ENCODE data around the gene CBL.

The CBL gene

GRCh38 chr11:119266517-119267255 is 60.5 kb downstream of the CBL start:
- no peak for DNase-seq (ENCODE audit: low read depth in 2 of 2)

- DNase-seq (ENCODE audit: low read depth in 2 of 2): no peak
Measured at GRCh38 chr11:119267645-119268044, 61.5 kb downstream of the CBL start.

- DNase-seq (ENCODE audit: low read depth in 2 of 2): no peak
Measured at GRCh38 chr11:119273721-119274120, 67.6 kb downstream of the CBL start.

GRCh38 chr11:119277660-119278059 is 71.5 kb downstream of the CBL start:
- no peak for DNase-seq (ENCODE audit: low read depth in 2 of 2)

GRCh38 chr11:119282495-119282894 is 76.4 kb downstream of the CBL start:
- no peak for DNase-seq (ENCODE audit: low read depth in 2 of 2)

- no peak for DNase-seq (ENCODE audit: low read depth in 2 of 2)
Measured at GRCh38 chr11:119284344-119285157, 78.4 kb downstream of the CBL start.

GRCh38 chr11:119285431-119285830 is 79.3 kb downstream of the CBL start:
- DNase-seq (ENCODE audit: low read depth in 2 of 2): no peak

GRCh38 chr11:119288219-119288618 is 82.1 kb downstream of the CBL start:
- DNase-seq (ENCODE audit: low read depth in 2 of 2): no peak

- no peak for DNase-seq (ENCODE audit: low read depth in 2 of 2)
Measured at GRCh38 chr11:119290894-119291497, 84.9 kb downstream of the CBL start.

- DNase-seq (ENCODE audit: low read depth in 2 of 2): no peak
Measured at GRCh38 chr11:119293461-119293860, 87.3 kb downstream of the CBL start.

- DNase-seq (ENCODE audit: low read depth in 2 of 2): no peak
Measured at GRCh38 chr11:119295178-119295577, 89.0 kb downstream of the CBL start.

- DNase-seq (ENCODE audit: low read depth in 2 of 2): no peak
Measured at GRCh38 chr11:119297938-119298337, 91.8 kb downstream of the CBL start.

GRCh38 chr11:119298726-119299125 is 92.6 kb downstream of the CBL start:
- no peak for DNase-seq (ENCODE audit: low read depth in 2 of 2)

GRCh38 chr11:119299416-119299815 is 93.3 kb downstream of the CBL start:
- no peak for DNase-seq (ENCODE audit: low read depth in 2 of 2)

- DNase-seq (ENCODE audit: low read depth in 2 of 2): no peak
Measured at GRCh38 chr11:119300198-119300964, 94.2 kb downstream of the CBL start.

- DNase-seq (ENCODE audit: low read depth in 2 of 2): no peak
Measured at GRCh38 chr11:119303227-119303718, 97.1 kb downstream of the CBL start.

GRCh38 chr11:119305556-119306372 is 99.6 kb downstream of the CBL start:
- DNase-seq (ENCODE audit: low read depth in 2 of 2): no peak

GRCh38 chr11:119306373-119306890 is 100.3 kb downstream of the CBL start:
- no peak for DNase-seq (ENCODE audit: low read depth in 2 of 2)

- DNase-seq (ENCODE audit: low read depth in 2 of 2): no peak
Measured at GRCh38 chr11:119307219-119307618, 101.1 kb downstream of the CBL start.

- no peak for DNase-seq (ENCODE audit: low read depth in 2 of 2)
Measured at GRCh38 chr11:119307974-119308373, 101.8 kb downstream of the CBL start.

GRCh38 chr11:119309411-119309810 is 103.3 kb downstream of the CBL start:
- DNase-seq (ENCODE audit: low read depth in 2 of 2): no peak

All from activated CD8-positive, alpha-beta memory T cell treated with anti-CD3 and anti-CD28 coated beads for 4 hours (primary cell).